CD4-positive, alpha-beta T cell treated with Interleukin-10 for 1 hour (primary cell): ENCODE results near the gene RPS6KA2.
"Not testable (repeated sequence)": the region's sequence is repeated elsewhere in the genome, so short reads cannot be mapped to it uniquely, and the experiment has no call there.

ENCODE experiments used
- DNase-seq: peaks from one replicate; pipeline ENCODE4 v3.0.0-alpha.2; 2020

Gene RPS6KA2

DNA sequence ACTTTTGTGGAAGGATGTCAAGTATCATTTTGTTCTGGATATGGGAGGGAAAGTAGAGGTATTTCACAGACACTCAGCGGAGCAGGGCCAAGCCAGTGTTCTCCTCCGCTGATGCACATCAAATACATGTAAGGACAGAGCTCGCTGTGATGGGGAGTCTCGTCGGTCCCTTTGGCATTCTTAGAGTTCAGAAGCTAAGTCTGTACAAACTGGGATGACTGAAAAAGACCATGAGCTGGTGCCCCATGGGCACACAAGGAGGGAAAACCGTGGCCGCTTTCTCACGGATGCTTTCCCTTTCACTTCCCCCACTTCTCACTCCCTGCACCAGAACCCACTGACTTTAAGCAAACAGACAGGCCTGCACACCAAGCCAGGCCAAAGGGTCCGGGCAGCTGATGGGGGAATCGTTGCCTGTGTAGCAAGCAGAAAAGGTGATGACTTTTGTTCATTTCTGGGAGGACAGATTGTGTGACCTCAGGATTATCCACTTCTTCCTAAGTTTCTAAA is 216.6 kb downstream of the RPS6KA2 start:
- DNase-seq: no peak

DNA sequence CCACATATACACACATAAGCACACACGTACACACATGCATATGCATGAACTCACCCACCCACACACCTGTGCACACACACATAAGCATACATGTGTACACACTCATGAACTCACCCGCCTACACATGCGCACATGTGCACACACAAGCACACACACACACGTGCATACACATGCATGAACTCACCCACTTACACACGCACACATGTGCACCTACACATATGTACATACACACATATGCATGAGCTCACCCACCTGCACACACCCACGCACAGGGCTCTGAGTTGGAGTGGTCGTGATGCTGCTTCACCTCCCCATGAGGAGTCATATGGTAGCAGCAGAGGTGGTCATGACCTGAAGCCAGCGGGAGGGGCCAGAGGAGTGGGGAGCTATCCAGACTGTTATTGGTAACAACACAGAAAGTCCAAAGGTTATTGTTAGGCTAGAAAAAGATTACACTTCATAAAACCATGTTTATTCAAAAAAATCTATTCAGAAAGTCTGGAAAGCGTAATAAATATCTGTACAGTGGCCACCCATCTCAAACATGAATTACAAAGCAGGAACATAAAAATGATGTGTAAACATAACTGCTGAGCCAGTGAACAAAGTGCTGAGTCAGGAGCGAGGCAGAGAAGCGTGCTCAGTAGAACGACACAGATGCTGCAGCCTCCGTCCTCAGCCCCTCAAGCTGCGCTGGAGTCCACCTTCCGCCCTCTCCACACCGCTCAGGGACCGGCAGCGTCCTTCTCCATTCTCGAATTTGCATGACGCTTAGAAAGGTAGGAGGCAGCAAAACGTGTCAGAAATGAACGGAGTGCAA is 217.9 kb downstream of the RPS6KA2 start:
- DNase-seq: no peak

DNA sequence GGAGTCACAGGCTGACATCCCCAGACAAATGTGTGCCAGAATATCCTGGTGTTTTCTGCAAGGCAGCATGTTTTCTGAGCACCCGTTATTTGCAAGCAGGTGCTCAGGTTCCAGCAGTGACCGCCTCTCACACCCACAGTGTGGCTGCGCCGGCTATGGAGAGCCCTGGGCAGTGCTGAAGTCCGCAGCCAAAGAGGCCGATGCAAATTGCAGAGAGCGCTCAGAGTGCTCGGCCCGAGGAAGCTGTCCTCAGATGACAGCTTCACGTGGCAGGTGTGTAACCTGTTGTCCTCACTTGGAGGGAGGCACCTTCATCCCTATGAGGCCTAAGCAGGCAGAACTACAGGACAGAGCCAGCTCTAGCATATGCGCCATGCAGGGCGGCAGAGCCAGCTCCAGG is 220.9 kb downstream of the RPS6KA2 start:
- no peak for DNase-seq

DNA sequence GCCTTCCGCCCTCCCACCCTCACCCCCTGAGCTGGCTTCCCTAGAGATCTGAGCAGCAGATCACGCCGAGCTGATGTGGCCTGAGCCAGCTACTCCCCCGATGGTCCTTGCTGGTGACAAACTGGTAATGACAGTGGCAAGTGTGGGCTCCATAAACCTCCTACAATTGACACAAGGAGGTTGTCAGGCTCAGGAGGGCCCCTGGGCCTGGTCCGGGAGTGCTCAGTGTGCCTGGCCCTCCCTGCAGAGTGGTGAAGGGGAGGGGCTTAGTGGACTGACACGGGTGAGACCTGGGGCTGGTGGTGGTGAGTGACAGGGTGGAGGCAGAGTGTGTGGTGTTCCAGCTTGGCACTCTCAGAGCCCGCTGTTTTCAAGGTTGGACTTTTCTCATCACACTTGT is 221.7 kb downstream of the RPS6KA2 start:
- no peak for DNase-seq

DNA sequence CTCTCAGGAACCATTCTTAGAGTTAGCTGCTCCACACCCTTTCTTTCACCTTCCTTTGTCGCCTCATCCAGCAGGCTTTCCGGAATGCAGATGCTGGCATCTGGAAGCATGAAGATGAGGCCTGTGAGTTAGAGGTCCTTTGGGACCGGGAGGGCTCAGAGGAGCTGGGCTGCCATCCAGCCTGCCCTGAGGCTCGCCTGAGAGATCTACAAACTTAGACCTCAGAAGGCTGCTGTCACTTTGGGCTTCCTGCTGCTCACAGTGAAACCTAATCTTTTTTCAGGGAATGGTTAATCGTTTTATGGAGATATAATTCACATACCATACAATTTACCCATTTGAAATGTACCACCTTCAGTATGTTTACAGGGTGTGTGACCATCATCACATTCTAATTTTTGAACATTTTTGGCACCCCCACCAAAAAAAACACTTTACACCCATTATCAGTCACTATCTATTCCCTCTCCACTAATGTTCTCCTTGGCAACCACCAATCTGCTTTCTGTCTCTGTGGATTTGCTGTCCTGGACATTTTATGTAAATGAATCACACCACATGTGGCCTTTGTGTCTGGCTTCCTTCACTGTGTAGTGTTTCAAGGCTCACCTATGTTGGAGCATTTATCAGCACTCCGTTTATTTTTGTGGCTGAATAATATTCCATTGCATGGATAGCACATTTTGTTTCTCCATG is 224.3 kb downstream of the RPS6KA2 start:
- no peak for DNase-seq

DNA sequence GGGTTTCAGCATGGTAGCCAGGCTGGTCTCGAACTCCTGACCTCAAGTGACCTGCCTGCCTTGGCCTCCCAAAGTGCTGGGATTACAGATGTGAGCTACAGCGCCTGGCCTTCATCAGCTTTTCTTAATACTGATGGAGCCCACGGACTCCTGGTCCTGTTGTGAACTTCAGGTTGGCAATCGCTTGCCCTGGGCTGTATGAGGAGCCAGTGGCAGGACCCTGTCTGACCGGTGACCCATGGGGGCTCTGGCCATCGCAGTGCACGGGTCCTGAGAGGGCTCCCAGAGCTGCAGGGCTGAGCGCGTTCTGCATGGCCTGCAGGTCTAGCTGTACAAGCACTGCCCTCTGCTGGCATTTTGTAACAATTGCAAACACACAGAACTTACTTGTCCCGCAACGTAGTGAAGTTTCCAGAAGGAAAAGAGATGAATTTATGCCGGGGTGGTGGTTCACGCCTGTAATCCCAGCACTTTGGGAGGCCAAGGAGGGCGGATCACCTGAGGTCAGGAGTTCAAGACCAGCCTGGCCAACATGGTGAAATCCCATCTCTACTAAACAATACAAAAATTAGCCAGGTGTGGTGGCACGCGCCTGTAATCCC is 226.3 kb downstream of the RPS6KA2 start:
- DNase-seq: peak; percentile 74

DNA sequence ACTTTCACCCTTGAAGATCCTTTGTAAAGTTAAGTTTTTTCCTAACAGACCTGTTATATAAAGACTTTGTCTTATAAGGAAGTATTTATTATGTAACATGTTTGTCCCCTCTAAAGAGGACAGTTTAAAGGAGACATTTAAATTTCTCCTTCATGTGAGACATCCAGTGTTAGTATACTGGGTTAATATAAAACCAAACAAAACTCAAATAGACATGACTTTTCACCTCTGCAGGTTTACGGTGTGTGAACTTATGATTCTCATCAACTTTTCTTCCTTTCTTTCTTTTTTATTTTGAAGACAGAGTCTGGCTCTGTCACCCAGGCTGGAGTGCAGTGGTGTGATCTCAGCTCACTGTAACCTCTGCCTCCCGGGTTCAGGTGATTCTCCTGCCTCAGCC is 226.9 kb downstream of the RPS6KA2 start:
- DNase-seq: no peak

DNA sequence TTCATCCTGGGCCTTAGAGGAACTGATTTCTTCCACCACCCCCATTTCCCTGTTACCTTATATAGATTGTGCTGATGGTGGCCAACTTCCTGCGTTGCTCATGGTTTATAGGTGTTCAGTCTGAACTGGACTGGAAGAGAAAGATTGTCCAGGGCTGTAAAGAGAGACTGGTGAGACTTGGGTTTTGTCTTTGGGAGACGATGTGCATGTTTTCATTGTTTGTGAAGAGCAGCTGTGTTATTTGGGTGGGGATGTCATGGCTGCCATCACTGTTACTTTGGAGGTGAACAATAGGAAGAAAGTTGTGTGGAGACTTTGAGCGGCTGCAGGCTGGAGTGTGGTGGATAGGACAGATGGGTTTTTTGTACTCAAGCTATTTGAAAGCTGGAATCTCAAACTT is 228.7 kb downstream of the RPS6KA2 start:
- DNase-seq: no peak

DNA sequence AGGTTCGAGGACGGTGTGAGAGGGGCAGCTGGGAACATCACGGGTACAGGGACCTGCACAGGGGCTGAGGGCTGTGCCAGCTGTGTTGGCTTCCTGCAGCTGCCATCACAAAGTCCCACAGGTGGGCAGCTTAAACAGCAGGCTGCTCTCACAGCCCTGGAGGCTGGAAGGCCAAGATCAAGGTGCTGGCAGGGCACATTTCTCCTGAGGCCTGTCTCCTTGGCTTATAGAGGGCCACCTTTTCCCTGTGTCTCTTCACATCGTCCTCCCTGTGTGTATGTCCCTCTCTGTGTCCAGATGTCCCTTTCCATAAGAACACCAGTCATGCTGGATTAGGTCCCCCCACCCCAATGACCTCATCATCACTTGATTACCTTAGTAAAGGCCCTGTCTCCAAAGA is 229.2 kb downstream of the RPS6KA2 start:
- no peak for DNase-seq

DNA sequence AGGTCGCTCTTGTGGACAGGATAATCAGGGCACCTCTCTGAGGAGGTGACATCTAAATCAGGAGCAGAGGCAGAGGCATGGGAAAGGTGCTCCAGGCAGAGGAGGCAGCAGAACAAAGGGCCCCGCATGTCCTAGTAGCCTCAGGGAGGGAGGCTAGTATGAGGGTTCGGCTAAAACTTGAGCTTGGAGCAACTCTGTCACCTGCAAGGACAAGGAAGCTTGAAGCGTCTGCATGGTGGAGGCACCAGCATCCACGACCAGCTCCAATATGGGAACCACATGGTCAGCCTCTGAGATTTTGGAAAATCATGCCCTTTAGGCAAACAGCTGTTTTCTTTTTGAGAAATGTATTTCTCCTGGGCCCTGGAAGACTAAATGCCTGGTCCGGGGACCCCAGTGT is 231.3 kb downstream of the RPS6KA2 start:
- no peak for DNase-seq

DNA sequence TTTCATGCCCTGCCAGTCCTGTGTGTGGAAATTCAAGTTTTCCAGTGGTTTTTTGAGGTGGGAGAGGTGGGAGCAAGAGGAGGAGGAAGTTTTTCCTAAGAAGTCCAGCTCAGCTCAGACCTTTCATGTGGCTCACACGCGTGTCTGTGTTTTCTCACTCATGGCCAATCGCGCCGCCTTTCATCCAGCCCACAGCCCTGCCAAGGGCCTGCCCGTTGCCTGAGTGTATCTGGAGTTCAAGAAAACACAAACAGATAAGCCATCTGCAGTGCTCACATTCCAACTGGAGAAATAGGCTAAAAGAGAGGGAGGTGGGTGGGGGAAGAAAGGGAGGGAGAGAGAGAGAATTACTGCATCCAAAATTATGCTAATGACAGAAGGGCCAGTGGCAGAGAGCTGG is 231.7 kb downstream of the RPS6KA2 start:
- no peak for DNase-seq

DNA sequence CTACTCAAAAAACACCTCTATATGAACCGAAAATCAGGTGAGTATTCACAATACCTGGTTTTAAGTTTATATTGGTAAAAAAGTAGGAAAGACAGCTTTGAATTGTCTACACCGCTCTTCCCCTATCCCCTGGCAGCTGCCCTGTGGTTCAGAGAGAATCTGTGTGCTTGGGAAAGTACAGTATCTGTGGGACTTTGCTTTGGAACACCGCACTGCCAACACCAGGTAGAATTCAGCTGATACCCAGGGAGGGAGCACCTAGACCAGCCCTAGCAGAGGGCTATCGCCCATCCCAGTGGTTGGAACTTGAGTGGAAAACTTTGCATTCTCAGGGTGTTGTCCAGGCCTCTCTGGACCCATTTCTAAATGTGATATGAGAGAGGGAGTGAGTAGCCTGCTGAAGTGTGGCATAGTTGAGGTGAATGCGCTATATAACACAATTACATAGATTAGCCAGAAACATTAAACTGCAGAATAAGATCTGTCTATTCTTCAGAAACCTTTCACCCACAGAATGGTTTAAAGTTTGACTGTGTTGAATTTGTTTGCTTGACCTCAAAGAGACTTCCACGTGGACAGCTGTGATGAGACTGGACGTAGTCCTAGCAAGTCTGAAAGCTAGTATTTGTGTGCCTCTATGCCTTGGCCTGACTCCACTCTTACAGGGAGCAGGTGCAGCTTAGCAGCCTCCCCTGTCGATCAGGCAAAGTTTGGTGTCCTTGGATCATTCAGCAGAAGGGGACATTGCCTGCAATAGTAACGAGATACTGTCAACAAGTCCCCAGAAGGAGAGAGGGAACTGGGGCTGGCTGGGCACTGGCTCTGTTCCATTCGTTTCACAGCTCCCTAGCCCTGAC is 232.8 kb downstream of the RPS6KA2 start:
- no peak for DNase-seq

DNA sequence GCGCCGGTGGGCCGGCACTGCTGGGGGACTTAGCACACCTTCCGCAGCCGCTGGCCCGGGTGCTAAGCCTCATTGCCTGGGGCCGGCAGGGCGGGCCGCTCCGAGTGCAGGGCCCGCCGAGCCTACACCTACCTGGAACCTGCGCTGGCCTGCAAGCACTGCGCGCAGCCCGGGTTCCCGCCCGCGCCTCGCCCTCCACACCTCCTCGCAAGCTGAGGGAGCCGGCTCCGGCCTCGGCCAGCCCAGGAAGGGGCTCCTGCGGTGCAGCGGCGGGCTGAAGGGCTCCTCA is 233.6 kb downstream of the RPS6KA2 start:
- DNase-seq: no peak

DNA sequence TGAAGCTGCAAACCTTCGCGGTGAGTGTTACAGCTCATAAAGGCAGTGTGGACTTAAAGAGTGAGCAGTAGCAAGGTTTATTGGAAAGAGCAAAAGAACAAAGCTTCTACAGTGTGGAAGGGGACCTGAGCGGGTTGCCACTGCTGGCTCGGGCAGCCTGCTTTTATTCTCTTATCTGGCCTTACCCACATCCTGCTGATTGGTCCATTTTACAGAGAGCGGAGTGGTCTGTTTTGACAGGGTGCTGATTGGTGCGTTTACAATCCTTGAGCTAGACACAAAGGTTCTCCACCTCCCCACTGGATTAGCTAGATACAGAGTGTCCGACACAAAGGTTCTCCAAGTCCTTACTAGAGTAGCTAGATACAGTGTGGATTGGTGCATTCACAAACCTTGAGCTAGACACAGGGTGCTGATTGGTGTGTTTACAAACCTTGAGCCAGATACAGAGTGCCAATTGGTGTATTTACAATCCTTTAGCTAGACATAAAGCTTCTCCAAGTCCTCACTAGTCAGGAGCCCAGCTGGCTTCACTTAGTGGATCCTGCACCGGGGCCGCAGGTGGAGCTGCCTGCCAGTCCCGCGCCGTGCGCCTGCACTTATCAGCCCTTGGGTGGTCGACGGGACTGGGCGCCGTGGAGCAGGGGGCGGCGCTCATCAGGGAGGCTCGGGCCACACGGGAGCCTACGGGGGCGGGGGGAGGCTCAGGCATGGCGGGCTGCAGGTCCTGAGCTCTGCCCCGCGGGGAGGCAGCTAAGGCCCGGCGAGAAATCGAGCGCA is 234.1 kb downstream of the RPS6KA2 start:
- DNase-seq: not testable (repeated sequence)

DNA sequence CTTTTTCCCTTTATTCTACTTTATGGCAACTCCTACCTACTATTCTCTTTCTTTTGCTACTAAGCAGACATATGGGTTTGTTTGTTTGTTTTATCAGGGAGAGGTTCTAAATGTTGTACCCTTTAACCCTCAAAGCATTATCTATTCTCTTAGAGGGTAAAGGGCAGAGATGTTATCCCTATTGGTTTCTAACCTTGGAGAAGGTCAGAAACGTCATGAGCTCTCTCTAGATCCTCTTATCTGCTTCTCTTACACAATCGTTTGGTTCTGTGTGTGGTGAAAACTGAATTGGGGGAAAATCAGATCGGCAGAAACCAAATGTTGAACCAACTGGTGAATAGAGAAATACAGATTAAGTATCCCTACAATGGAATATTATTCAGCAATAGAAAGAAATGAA is 237.9 kb downstream of the RPS6KA2 start:
- DNase-seq: no peak

DNA sequence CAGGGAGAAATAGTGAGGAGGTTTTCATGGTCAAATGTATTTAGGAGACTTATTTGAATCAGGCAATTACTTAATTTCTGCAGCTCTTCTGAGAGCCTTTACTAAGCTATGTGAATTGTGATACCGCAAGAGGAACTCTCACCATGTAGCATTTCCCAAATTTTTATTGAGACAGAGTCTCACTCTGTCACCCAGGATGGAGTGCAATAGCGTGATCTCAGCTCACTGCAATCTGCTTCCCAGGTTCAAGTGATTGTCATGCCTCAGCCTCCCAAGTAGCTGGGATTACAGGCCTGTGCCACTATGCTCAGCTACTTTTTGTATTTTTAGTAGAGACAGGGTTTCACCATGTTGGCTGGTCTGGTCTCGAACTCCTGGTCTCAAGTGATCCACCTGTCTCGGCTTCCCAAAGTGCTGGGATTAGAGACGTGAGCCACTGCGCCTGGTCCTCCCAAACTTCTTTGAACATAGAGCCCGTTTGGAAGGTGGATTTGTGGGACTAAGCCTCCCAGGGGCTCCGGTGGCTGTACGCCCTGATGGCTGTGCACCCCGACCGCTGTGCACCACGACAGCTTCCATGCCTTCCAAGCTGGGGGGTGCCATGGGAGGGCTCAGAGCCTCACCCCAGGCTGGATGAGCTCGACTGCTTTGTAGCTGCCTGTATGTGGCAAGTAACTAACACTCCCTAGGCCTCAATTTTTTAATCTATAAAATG is 238.6 kb downstream of the RPS6KA2 start:
- DNase-seq: no peak

DNA sequence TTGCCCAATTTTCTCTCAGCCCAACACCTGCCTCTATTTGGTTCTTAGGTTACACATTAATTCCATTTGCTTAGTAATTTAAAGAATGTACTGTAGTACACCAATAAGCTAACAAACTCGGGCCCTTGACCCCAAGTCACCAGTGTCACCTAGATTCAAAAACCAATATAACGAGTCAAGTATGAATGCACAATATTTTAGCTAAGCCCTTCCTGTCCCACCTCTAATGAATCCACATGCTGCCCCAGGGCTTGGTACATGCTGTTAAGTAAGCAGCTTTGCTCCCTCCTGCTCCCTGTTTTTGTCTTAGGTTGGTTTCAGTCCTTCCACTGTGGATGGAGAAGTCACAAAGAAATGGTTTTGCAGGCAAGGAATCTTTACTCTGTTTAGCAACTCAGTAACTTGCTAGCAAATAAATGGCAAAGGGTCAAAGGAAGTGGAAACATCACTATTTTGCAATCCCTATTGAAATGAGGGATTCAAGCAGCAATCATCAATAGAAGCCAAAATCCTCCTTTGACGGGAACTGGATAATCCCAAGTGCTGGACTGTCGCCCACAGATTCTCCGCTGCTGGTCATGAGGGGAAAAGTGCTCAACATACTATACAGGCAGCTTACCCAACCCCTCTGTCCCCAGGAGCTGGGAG is 239.3 kb downstream of the RPS6KA2 start:
- no peak for DNase-seq

DNA sequence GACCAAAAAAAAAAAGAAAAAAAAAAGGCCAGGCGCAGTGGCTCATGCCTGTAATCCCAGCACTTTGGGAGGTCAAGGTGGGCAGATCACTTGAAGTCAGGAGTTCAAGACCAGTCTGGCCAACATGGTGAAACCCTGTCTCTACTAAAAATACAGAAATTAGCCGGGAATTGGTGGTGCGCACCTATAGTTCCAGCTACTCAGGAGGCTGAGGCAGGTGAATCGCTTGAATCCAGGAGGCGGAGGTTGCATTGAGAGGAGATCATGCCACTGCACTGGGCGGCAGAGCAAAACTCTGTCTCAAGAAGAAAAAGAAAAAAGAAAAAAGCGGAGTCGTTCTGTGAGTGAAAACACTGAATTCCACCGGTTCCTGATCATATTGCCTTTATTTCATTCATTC is 240.0 kb downstream of the RPS6KA2 start:
- not testable (repeated sequence) for DNase-seq

DNA sequence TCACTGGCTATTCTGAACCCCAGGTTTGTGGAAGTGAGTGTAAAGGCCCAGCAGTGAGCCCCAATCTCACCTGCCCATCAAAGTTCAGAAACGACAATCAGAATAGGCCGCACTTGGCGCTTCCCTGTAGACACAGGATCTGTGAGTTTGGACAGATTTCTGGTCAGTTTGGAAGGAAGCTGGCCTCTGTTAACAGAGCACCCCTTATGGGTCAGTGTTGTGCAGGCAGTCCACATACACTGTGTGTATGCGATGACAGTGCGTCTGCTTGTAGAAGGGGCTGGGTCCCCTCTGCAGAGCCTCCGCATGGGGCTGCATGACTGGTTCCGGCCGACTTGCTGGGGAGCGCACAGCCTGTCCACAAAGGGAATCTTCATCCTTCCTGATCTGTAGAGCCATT is 240.9 kb downstream of the RPS6KA2 start:
- DNase-seq: no peak

DNA sequence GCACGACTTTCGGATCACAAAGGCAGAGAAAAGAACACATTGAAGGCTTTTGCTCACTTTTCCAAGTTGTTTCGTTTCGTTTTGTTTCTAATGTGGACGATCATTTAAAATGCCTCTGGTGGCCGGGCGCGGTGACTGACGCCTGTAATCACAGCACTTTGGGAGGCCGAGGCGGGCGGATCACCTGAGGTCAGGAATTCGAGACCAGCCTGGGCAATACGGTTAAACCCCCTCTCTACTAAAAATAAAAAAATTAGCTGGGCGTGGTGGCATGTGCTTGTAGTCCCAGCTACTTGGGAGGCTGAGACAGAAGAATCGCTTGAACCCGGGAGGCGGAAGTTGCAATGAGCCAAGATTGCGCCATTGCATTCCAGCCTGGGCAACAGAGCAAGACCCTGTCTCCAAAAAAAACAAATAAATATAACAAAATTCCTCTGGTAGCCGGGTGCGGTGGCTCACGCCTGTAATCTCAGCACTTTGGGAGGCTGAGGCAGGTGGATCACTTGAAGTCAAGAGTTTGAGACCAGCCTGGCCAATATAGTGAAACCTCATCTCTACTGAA is 243.2 kb downstream of the RPS6KA2 start:
- DNase-seq: peak; percentile 39
